ENCODE results near the gene MLX. TPM values are rescaled to one million over a fixed set of nuclear protein-coding genes. Genes with fewer than 3 reads are reported as not detected.

MLX gene
- total RNA-seq, 1 donor from 2014 or later: 61.3 TPM

DNA sequence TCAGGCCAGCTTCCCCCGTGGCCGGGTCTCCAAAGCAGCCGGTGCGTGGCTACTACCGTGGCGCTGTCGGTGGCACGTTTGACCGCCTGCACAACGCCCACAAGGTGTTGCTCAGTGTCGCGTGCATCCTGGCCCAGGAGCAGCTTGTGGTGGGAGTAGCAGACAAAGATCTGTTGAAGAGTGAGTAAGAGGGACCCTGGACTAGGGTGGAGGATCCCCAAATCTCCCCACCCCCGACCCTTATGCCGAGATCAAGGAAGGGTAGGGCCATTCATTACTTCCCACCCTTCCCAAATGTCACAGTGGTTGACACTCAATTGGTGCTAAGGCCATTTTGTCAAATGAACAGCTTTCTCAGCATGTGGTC is 3.8 kb upstream of the MLX start:
- Histone ChIP-seq H3K27me3 (no peaks in the 10 kb centered on the region), H3K4me1 (peaks cover 43% of the 10 kb centered on the region), H3K4me3 (peak overlapping the region; percentile 98), H3K36me3 (peaks cover 21% of the 10 kb centered on the region), H3K27ac (peak overlapping the region; percentile 85), H3K9me3 (no peaks in the 10 kb centered on the region)
- intact Hi-C loops (cut with DNase I): no loop called here
- TF ChIP-seq CTCF (IDR thresholded peaks at IDR 0.05): no peak
- ATAC-seq (no peak), DNase-seq (no peak)

GRCh38 chr17:42563543-42563942 is 3.4 kb upstream of the MLX start:
- Histone ChIP-seq H3K27ac (no peak overlapping the region), H3K36me3 (peaks cover 25% of the 10 kb centered on the region), H3K27me3 (no peaks in the 10 kb centered on the region), H3K4me1 (peaks cover 47% of the 10 kb centered on the region), H3K9me3 (no peaks in the 10 kb centered on the region), H3K4me3 (peak overlapping the region; percentile 98)
- ATAC-seq: no peak
- no peak for TF ChIP-seq CTCF (IDR thresholded peaks at IDR 0.05)
- no peak for DNase-seq
- intact Hi-C loops (cut with DNase I): no loop called here

DNA sequence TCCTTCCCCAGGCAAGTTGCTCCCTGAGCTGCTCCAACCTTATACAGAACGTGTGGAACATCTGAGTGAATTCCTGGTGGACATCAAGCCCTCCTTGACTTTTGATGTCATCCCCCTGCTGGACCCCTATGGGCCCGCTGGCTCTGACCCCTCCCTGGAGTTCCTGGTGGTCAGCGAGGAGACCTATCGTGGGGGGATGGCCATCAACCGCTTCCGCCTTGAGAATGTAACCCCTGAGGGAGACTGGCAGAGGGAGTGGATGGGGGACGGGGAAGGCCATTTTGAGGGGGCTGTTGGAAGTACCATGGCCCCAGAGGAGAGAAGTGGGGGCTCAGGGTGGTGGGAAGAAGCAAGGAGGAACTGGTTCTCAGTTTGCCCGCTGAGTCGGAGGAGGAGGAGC is 3.0 kb upstream of the MLX start:
- Histone ChIP-seq H3K9me3 (no peaks in the 10 kb centered on the region), H3K4me1 (peaks cover 50% of the 10 kb centered on the region), H3K27me3 (no peaks in the 10 kb centered on the region), H3K27ac (no peak overlapping the region), H3K4me3 (no peak overlapping the region), H3K36me3 (peaks cover 29% of the 10 kb centered on the region)
- no peak for TF ChIP-seq CTCF (IDR thresholded peaks at IDR 0.05)
- intact Hi-C loops (cut with DNase I): no loop called here
- no peak for ATAC-seq
- DNase-seq: no peak

DNA sequence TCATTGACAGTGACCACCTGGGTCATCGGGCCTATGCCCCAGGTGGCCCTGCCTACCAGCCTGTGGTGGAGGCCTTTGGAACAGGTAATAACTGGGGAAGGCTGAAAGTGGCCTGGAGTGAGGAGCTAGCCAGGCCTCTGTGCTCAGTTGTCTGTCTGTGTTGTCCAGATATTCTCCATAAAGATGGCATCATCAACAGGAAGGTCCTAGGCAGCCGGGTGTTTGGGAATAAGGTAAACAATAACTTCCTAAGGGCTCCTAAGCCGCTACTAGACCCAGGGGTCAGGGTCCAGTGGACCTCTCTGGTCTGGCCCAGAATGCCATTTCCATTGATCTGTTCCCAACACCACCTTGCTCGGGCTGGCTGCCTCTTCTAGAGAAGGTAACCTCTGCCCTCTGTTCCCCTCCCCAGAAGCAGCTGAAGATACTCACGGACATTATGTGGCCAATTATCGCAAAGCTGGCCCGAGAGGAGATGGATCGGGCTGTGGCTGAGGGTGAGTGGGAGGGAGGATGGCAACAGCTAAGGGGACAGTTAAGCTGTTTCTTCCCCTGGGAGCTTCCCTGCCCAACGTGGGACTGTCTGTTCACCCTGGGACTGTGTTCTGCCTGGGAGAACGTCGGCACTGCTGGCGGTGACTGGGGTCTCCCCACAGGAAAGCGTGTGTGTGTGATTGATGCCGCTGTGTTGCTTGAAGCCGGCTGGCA is 1.9 kb upstream of the MLX start:
- intact Hi-C loops (cut with DNase I): no loop called here
- Histone ChIP-seq H3K27me3 (no peaks in the 10 kb centered on the region), H3K36me3 (peaks cover 39% of the 10 kb centered on the region), H3K4me3 (no peak overlapping the region), H3K4me1 (peaks cover 50% of the 10 kb centered on the region), H3K9me3 (no peaks in the 10 kb centered on the region), H3K27ac (no peak overlapping the region)
- DNase-seq (no peak), ATAC-seq (no peak)
- TF ChIP-seq CTCF (IDR thresholded peaks at IDR 0.05): no peak

- Histone ChIP-seq H3K27ac (peak overlapping the region; percentile 97), H3K27me3 (no peaks in the 10 kb centered on the region), H3K4me3 (no peak overlapping the region), H3K4me1 (peaks cover 50% of the 10 kb centered on the region), H3K36me3 (peaks cover 46% of the 10 kb centered on the region), H3K9me3 (no peaks in the 10 kb centered on the region)
- no peak for DNase-seq
- no peak for ATAC-seq
- no peak for TF ChIP-seq CTCF (IDR thresholded peaks at IDR 0.05)
- intact Hi-C loops (cut with DNase I): no loop called here
Measured at GRCh38 chr17:42565523-42566214, 1.2 kb upstream of the MLX start.
